Spleen (tissue), 11 donors: ENCODE results near the gene SARM1. TPM values are rescaled to one million over a fixed set of nuclear protein-coding genes. Genes with fewer than 3 reads are reported as not detected.
A peak's percentile ranks its signal among the peaks of the same experiment; 100 is the strongest.
"Not testable (repeated sequence)": the region's sequence is repeated elsewhere in the genome, so short reads cannot be mapped to it uniquely, and the experiment has no call there.

Experiments used
- DNase-seq: peaks from one replicate; pipeline ENCODE4 v3.0.0-alpha.2; 2020
- H3K27ac ChIP-seq, 8 donors: fragments of 200-600 bp; sonication (generic) in 7 of 8; 1 replicate in 4 of 8; 2 replicates in 4 of 8; pipeline versions ENCODE4 v1.5.0 to v1.8.0; 2016 to 2021; ENCODE audit warnings: inconsistent platforms in 4 of 8, mild to moderate bottlenecking in 4 of 8, moderate library complexity in 1 of 8
- H3K27me3 ChIP-seq, 7 donors: fragments of 200-600 bp; sonication (generic) in 6 of 7; replicated peaks in 1 of 7; 1 replicate in 4 of 7; 2 replicates in 3 of 7; pipeline versions ENCODE4 v1.5.0 to v1.8.0; 2016 to 2021; ENCODE audit warnings: inconsistent platforms in 3 of 7, mild to moderate bottlenecking in 1 of 7
- H3K36me3 ChIP-seq, 6 donors: fragments of 200-600 bp; sonication (generic) in 5 of 6; 1 replicate in 4 of 6; 2 replicates in 2 of 6; pipeline versions ENCODE4 v1.5.0 to v1.8.0; 2016 to 2021; ENCODE audit warnings: inconsistent platforms in 2 of 6
- H3K4me1 ChIP-seq, 6 donors: fragments of 200-600 bp; sonication (generic) in 5 of 6; 1 replicate in 3 of 6; 2 replicates in 3 of 6; pipeline versions ENCODE4 v1.5.0 to v1.8.0; 2016 to 2021; ENCODE audit warnings: inconsistent platforms in 3 of 6
- H3K4me3 ChIP-seq, 8 donors: fragments of 200-600 bp; sonication (generic) in 7 of 8; 1 replicate in 4 of 8; 2 replicates in 4 of 8; pipeline versions ENCODE4 v1.5.0 to v1.8.0; 2016 to 2021; ENCODE audit warnings: inconsistent platforms in 4 of 8, mild to moderate bottlenecking in 4 of 8, moderate library complexity in 2 of 8
- H3K9me3 ChIP-seq, 8 donors: fragments of 200-600 bp; sonication (generic) in 7 of 8; 1 replicate in 4 of 8; 2 replicates in 4 of 8; pipeline versions ENCODE4 v1.5.0 to v1.8.0; 2016 to 2021; ENCODE audit warnings: inconsistent platforms in 4 of 8
- CTCF ChIP-seq, 11 experiments: fragments of 200-600 bp in 7 of 11; fragments of 450-650 bp in 4 of 11; sonication (generic) in 4 of 11; IDR thresholded peaks in 8 of 11; conservative IDR thresholded peaks in 3 of 11; 1 replicate in 7 of 11; 2 replicates in 4 of 11; pipeline versions ENCODE4 v1.4.0 to v1.8.0; 2016 to 2021; ENCODE audit warnings: antibody characterized with exemption in 11 of 11, inconsistent platforms in 4 of 11, mild to moderate bottlenecking in 1 of 11
- POLR2A ChIP-seq, 3 donors: fragments of 450-650 bp; IDR thresholded peaks; one replicate each; pipeline ENCODE4 v1.5.1; 2017; ENCODE audit warnings: antibody characterized with exemption in 3 of 3, mild to moderate bottlenecking in 1 of 3
- POLR2AphosphoS5 ChIP-seq, 3 donors: sonication (generic); formaldehyde crosslinking; IDR thresholded peaks; one replicate each; pipeline ENCODE4 v1.5.1; 2017; ENCODE audit warnings: antibody characterized with exemption in 3 of 3
- WGBS, 5 donors: extraction: QIAGEN DNeasy Blood & Tissue Kit in 3 of 5; methylation state at CpG; one replicate each; pipeline versions ENCODE4 v1.1.5 to v1.1.7; 2013 to 2018; 5-methylcytosine and 5-hydroxymethylcytosine counted together
- intact Hi-C: fragments of 100-400 bp; cut with DNase I; formaldehyde crosslinking; loops from one replicate; pipeline ENCODE4 v1.15.0; 2023; ENCODE audit warnings: low total_unique reads
- polyA plus RNA-seq, 3 donors: library from polyadenylated mRNA; stranded (reverse); fragments of 200-250 nt; gene quantifications; one replicate each; pipeline ENCODE4 v1.2.1, GENCODE V29; 2013
- total RNA-seq, 7 donors: library from RNA; depleted of rRNA in 3 of 7; stranded (reverse); fragments of >200 nt in 3 of 7; fragmentation: NEBNext Ultra II Directional in 4 of 7; extraction: Animal tissue kit (Norgen Biotek cat#: 25700) in 4 of 7; gene quantifications; one replicate each; pipeline versions ENCODE4 v1.1.0 to v1.2.1, GENCODE V29; 2016 to 2021
- donor health status: healthy with polysubstance abuse.
- donor health status: DM: no; HTN: no; CAD: no; lungs with moderate emphysema.
- donor health status: DM: no; HTN: no; CAD: no.
- donor health status: Bipolar disorder and iron deficiency.
- donor health status: healthy.
- donor health status: DM: no; HTN: no; CAD: no.
- donor health status: DM: yes; HTN: yes; CAD: no.

The SARM1 gene
- total and polyA plus RNA-seq, 10 donors = 4.7 to 48.7 (median 35.4) TPM

DNA sequence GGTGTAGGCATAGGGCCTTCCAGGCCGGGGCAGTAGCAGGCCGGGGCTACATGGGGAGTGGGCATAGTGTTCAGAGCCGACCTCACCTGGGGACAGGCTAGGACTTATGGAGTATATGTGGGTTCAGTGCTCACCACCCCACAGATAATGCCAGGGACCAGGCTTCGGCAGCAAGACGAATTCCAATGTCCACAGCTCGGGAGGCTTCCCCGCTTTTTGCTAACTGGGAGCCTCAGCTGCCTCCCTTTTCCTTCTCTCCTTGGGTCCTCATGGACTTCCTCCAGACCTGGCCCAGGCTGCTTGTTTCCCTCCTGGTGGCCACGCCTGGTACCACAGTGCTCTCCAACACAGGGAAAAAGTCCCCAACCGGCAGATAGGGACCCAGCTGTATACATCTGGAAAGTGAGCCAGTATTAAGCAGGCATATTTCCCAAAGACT lies 54.6 kb downstream of the SARM1 start:
- H3K4me1 ChIP-seq = no peaks in the 10 kb centered on the region
- intact Hi-C loops = no loop called here
- TF ChIP-seq CTCF (IDR thresholded peaks at IDR 0.05 in 8 of 11, conservative IDR thresholded peaks at IDR 0.05 in 3 of 11) (peak in 5 of 11 experiments; percentile 6 to 39 (median 24)), POLR2A (IDR thresholded peaks at IDR 0.05) (no peak)
- WGBS, 5 donors = 79 to 91% (median 84%) methylated on average over 9 of the region's 9 CpGs
- no peak overlapping the region for H3K27ac ChIP-seq
- H3K36me3 ChIP-seq = no peaks in the 10 kb centered on the region
- no peaks in the 10 kb centered on the region for H3K9me3 ChIP-seq
- DNase-seq = no peak
- no peak overlapping the region for H3K4me3 ChIP-seq
- peaks cover 0 to 14% (median 0%) of the 10 kb centered on the region in 7 donors for H3K27me3 ChIP-seq

DNA sequence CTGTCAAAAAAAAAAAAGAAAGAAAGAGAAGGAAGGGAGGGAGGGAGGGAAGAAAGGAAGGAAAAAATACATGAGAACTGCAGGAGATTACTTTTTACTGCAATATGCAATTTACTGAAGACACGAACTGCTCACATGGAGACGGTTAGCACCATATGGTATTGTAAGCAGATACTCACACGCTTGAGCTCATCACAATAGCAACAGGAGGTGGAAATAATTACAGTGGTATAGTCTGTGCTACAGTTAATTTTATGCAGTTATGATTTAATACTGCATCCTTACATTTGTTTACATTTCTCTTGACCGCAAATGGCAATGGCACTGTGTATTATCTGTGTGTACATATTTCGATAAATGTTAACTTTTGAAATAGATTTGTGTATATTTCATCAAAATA lies 55.9 kb downstream of the SARM1 start:
- Histone ChIP-seq H3K36me3 (no peaks in the 10 kb centered on the region), H3K4me3 (no peak overlapping the region), H3K4me1 (no peaks in the 10 kb centered on the region), H3K27ac (no peak overlapping the region), H3K9me3 (no peaks in the 10 kb centered on the region), H3K27me3 (peaks cover 0 to 22% (median 0%) of the 10 kb centered on the region in 7 donors)
- intact Hi-C loops = no loop called here
- no peak for DNase-seq
- 92 to 97% (median 95%) methylated on average over 5 of the region's 5 CpGs for WGBS, 5 donors
- TF ChIP-seq CTCF (IDR thresholded peaks at IDR 0.05 in 8 of 11, conservative IDR thresholded peaks at IDR 0.05 in 3 of 11) = no peak
- TF ChIP-seq POLR2A (IDR thresholded peaks at IDR 0.05) = no peak
- TF ChIP-seq POLR2AphosphoS5 (IDR thresholded peaks at IDR 0.05) = no peak

DNA sequence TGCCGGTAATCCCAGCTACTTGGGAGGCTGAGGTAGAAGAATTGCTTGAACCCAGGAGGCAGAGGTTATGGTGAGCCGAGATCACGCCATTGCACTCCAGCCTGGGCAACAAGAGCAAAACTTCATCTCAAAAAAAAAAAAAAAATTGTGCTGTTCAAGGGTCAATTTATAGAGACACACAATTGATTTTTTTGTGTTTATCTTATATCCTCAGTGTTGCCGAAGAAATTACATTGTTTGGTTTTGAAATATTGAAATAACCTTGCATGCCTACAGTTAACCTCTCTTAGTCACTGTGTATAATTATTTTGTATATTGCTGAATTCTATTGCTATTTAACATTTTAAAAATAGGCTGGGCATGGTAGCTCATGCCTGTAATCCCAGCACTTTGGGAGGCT lies 56.5 kb downstream of the SARM1 start:
- 89 to 95% (median 94%) methylated on average over 4 of the region's 4 CpGs for WGBS, 5 donors
- intact Hi-C loops = not testable (repeated sequence)

GRCh38 chr17:28433721-28434120 lies 62.2 kb downstream of the SARM1 start:
- WGBS, 5 donors = 54 to 80% (median 64%) methylated on average over 1 of the region's 1 CpG
- intact Hi-C loops = no loop called here

More for the DNA sequence above, 56.5 kb downstream of the SARM1 start:
- H3K9me3 ChIP-seq, DNase-seq, H3K27ac ChIP-seq, H3K4me3 ChIP-seq, H3K36me3 ChIP-seq, H3K4me1 ChIP-seq: not testable (repeated sequence)
- peaks cover 0 to 22% (median 0%) of the 10 kb centered on the region in 7 donors for H3K27me3 ChIP-seq

GRCh38 chr17:28434326-28434725 lies 62.8 kb downstream of the SARM1 start:
- H3K4me3 ChIP-seq, H3K27me3 ChIP-seq, H3K4me1 ChIP-seq, H3K27ac ChIP-seq, H3K36me3 ChIP-seq, intact Hi-C loops, DNase-seq, H3K9me3 ChIP-seq: not testable (repeated sequence)
- WGBS, 5 donors = 68 to 82% (median 77%) methylated on average over 8 of the region's 8 CpGs

More at GRCh38 chr17:28433721-28434120, 62.2 kb downstream of the SARM1 start:
- peaks cover 0 to 7% (median 0%) of the 10 kb centered on the region in 7 donors for H3K27me3 ChIP-seq
- H3K36me3 ChIP-seq = no peaks in the 10 kb centered on the region
- H3K4me3 ChIP-seq = no peak overlapping the region
- no peak for DNase-seq
- H3K4me1 ChIP-seq = no peaks in the 10 kb centered on the region
- no peak overlapping the region for H3K27ac ChIP-seq
- TF ChIP-seq POLR2A (IDR thresholded peaks at IDR 0.05) (no peak), CTCF (IDR thresholded peaks at IDR 0.05 in 8 of 11, conservative IDR thresholded peaks at IDR 0.05 in 3 of 11) (no peak), POLR2AphosphoS5 (IDR thresholded peaks at IDR 0.05) (no peak)
- no peaks in the 10 kb centered on the region for H3K9me3 ChIP-seq
